ENCODE data around the gene USP36.
A peak's percentile ranks its signal among the peaks of the same experiment; 100 is the strongest.
"Not testable (repeated sequence)": the region's sequence is repeated elsewhere in the genome, so short reads cannot be mapped to it uniquely, and the experiment has no call there.

Gene USP36

DNA sequence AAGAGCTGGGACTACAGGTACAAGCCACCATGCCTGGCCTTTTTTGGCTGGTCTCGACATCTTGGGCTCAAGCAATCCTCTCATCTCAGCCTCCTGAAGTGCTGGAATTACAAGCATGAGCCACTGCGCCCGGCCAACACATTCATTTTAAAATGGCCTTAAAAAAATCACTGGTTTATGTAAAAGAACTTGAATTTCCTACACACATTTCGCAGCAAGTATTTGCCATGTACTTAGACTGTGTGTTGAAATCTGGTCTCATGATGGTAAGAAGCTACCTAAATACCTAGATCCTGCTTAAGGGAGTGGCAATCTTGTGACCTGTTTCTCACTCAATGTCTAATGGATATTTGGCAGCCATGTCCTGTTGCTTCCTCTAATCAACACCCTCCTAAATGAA lies 50.1 kb downstream of the USP36 start:
- no peak for DNase-seq (ENCODE audit: low spot score)

DNA sequence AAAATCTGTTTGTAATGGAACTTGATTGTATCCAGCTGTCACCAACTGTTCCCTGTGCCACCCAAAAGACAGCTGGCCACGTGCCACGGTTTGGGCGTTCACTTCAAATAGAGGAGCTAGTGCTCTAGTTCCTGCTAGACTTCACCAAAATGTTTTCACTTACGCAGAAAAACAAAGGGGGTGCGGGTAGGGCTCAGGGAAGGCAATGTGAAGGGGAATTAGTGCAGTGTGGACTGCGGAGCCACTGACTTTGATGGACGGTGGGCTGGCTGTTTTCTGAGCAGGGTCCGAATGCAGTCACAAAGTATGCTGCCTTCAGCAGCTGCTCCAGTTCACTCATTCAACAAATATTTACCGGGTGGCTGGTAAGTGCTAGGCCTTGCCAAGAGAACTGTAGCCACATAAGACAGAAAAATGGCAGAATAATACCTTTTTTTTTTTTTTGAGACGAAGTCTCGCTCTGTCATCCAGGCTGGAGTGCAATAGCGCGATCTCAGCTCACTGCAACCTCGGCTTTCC lies 50.9 kb downstream of the USP36 start:
- DNase-seq (ENCODE audit: low spot score), result no peak

DNA sequence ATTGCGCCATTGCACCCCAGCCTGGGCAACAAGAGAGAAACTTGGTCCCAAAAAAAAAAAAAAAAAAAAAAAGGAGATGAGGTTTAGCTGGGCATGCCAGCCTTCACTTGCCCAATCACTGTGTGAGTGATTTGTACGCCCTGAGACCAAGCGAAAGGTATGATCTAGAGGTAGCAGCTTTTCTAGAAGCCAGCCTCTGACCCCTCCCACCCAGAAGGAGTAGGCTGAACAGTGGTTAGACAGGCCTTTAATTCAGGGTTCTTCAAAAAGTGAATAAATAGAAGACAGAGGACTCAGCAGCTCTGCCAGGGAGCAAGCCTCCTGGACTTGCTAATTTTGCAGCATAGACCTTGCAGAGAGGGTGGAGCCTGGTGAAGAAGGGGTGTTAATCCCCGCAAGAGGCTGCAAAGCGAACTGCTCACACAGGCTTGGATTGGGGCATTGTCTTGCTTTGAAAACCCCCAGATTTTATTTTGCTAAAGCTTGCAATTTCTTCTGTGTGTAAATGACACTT lies 51.4 kb downstream of the USP36 start:
- DNase-seq (ENCODE audit: low spot score), result no peak

- no peak for DNase-seq (ENCODE audit: low spot score)
These were observed 52.2 kb downstream of the USP36 start for GRCh38 chr17:78788451-78788850.

DNA sequence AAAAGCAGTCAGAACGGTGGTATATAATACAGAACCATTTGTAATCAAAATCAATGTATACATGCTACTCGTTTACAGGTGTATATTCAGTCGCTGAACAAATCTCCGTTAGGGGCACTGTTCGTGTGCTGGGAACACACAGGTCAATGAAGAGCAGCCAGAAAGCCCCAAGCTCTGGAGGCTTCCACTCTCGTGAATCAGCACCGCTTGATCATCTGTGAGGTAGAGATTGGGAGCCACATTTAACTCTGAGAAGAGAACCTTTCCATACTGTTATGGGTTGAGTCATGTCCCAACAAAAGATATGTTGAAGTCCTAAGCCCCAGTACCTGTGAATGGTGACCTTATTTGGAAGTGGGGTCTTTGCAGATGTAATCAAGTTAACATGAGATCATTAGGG lies 53.2 kb downstream of the USP36 start:
- no peak for DNase-seq (ENCODE audit: low spot score)

DNA sequence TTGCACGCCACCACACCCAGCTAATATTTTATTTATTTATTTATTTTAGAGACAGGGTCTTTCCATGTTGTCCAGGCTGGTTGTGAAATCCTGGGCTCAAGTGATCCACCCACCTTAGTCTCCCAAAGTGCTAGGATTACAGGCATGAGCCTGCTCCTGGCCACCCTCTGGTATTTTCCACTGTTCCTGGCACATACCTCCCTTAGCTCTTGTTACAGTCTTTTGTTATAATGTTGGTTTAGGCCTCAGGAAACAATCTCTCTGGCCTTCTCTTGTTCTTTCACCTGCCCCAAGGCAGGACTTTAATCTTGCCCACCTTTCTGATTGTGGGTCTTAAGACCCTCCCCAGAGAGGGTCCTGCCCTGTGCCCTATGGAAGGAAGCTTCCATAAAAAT lies 55.0 kb downstream of the USP36 start:
- DNase-seq (ENCODE audit: low spot score), result no peak

- DNase-seq (ENCODE audit: low spot score), result no peak
These were observed 55.5 kb downstream of the USP36 start for GRCh38 chr17:78785011-78785662.

DNA sequence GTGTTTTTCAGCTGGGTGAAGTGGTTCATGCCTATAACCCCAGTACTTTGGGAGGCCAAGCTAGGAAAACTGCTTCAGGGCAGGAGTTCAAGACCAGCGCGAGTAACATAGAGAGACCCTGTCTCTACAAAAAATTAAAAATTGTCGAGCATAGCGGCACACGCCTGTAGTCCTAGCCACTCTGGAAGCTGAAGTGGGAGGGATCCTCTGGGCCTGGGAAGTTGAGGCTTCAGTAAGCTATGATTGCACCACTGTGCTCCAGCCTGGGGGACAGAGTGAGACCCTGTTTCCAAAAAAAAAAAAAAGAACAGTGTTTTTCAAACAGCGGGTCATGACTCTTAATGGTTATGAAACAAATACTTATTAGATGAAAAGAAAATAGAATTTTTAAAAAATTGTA lies 56.3 kb downstream of the USP36 start:
- no peak for DNase-seq (ENCODE audit: low spot score)

DNA sequence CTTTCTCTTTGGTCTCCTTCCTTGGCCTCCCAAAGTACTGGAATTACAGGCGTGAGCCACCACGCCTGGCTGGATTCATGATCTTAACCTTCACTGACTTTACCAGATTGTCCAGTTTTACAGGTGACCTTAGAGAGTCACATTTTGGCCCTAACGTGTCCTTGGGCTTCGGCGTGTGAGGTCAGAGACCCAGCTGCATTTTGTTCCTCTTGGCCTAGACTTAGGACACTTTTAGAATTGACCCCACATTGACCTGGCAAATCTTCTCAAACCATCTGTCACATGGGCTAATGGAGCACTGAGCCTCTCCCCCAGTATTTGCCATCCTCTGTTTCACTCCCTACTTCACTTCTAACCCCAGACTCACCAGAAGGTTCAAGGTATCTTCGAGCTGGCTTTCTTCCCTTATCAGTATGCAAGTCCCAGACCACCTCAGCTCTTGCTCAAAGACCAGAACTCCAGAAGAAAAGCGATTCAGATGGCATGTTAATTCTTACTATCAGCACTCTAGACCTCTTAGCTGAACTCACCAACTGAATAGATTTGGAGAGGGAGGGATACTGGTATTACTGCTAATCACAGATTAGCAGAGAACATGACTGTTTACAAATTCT lies 56.8 kb downstream of the USP36 start:
- DNase-seq (ENCODE audit: low spot score), result no peak

DNA sequence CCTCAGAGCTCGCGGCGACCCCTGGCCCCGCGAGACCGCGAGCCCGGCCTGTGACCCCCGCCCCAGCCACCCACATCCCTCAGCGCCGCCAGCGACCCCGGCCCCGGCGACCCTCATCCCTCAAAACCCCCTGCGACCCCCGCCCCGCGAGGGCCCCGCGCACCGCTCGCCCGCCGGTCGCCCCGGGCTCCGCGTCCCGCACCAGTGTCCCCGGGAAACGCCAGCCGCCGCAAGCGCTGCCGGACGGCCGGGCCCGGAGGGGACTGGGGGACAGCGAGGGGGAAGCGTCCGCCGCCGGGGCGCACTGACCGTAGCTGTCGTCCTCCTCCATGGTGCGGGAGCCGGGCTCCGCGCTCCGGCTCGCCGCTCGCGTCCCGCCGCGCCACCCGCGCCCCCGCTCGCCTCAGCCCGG lies 58.7 kb downstream of the USP36 start, which contains the start of gene CYTH1:
CYTH1 (minus strand) TSS at position 381 of the 412 bp plus-strand sequence; CDS start at position 331, 50 bp downstream.
- DNase-seq (ENCODE audit: low spot score), result no peak

- no peak for DNase-seq (ENCODE audit: low spot score)
These were observed 59.3 kb downstream of the USP36 start for GRCh38 chr17:78781104-78781892.

DNA sequence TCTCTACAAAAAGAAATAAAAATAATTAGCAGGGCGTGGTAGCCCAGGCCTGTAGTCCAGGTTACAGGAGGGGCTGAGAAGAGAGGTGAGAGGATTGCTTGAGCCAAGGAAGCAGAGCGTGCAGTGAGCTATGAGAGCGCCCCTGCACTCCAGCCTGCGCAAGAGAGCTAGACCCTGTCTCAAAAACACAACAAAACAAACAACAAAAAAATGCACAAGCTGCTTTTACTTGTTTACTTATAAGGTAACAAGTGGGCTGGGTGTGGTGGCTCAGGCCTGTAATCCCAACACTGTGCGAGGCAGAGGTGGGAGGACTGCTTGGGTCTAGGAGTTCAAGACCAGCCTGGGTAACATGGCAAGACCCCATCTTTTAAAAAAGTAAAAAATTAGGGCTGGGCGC lies 60.3 kb downstream of the USP36 start:
- no peak for DNase-seq (ENCODE audit: low spot score)

GRCh38 chr17:78779850-78780249 lies 60.8 kb downstream of the USP36 start:
- DNase-seq (ENCODE audit: low spot score), result peak; percentile 80

DNA sequence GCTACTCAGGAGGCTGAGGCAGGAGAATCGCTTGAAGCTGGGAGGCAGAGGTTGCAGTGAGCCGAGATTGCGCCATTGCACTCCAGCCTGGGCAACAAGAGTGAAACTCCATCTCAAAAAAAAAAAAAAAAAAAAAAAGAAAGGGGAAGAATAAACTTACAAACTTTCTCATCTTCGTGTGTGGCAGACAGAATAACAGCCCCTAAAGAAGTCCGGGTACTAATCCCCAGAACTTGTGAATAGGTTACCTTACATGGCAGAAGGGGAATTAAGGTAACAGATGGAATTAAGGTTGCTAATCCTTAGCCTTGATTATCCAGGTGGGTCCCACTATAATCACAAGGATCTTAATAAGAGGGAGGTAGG lies 61.3 kb downstream of the USP36 start:
- DNase-seq (ENCODE audit: low spot score), result not testable (repeated sequence)

DNA sequence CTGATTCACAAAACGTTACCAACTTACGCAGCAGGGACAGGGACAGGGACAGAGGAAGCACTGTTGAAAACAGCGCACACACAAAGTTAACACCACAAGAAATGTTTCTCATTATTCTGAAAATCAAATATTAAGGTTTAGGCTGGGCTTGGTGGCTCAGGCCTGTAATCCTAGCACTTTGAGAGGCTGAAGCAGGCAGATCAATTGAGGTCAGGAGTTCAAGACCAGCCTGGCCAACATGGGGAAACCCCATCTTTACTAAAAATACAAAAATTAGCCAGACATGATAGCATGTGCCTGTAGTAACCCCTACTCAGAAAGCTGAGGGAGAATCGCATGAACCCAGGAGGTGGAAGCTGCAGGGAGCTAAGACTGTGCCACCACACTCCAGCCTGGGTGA lies 62.7 kb downstream of the USP36 start:
- no peak for DNase-seq (ENCODE audit: low spot score)

DNA sequence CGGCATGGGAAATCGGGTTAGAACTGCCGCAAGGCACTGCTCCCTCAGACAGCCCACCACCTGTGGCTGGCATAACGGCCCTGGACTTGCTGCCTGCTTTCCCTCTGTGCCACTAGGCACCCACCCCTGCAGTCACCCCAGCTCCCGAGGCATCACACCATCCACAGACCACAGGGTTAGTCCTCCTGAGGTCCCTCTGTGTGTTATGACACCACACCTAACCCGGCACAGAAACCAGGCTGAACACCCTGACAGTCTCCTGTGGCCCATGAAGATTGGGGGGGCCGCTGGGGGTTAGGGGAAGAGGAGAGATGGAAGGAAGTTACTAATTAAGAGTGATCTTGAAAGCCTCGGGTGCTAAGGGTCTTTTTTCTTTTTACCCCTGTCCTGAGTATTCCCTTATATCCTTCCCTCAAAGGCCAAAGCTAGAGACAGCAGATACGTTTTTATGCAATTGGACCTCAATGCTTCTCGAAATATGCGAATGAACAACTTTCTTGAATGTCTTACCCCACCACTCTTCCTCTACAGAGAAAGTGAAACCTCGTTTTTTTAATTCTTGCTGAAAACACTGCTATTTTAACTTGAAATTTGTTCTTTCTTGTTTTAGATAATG lies 65.5 kb downstream of the USP36 start:
- peak; percentile 84 for DNase-seq (ENCODE audit: low spot score)

GRCh38 chr17:78774453-78774852 lies 66.2 kb downstream of the USP36 start:
- DNase-seq (ENCODE audit: low spot score), result no peak

- peak; percentile 79 for DNase-seq (ENCODE audit: low spot score)
These were observed 68.7 kb downstream of the USP36 start for GRCh38 chr17:78771758-78772382.

GRCh38 chr17:78769196-78769773 lies 71.3 kb downstream of the USP36 start:
- DNase-seq (ENCODE audit: low spot score), result no peak

- DNase-seq (ENCODE audit: low spot score), result no peak
These were observed 72.8 kb downstream of the USP36 start for GRCh38 chr17:78767806-78768205.

DNA sequence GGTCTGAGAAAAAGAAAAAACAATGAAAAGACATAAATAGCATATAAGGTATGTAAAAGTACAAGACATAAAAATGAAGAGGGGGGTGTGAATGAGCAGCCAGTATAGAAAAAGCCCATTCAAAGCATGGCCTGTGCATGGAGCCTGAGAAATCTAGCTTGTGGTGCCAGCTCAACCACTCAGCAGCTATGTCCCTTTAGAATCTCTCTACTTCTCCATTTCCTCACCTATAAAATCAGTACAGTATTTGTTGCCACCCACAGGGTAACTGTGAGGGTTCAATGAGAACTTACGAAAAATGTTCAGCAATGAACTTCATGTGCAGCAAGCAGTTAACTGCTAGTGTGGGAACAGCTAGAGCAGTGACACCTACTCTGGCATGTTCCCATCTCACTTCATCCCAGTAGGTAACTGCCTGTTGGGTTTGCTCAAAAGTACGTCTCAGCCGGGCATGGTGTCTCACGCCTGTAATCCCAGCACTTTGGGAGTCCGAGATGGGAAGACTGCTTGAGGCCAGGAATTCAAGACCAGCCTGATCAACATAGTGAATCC lies 73.8 kb downstream of the USP36 start:
- DNase-seq (ENCODE audit: low spot score), result no peak
